GM12892 (cell line): Measurements from ENCODE around the gene SIK2.

Experiments used
- DNase-seq: peaks from one replicate; pipeline ENCODE4 v3.0.0; 2011; ENCODE audit not compliant: insufficient read length
- FAIRE-seq: peaks from 2 replicates; lab custom pipeline; 2011; peaks lifted over from hg19 to GRCh38; lab: Jason Lieb, UNC
- POLR2A ChIP-seq: IDR thresholded peaks from 2 replicates; pipeline ENCODE4 v1.6.1; 2011; ENCODE audit warnings: low read depth, low read length, control low read depth
- POLR2AphosphoS5 ChIP-seq: IDR thresholded peaks from 2 replicates; pipeline ENCODE4 v1.6.1; 2011; ENCODE audit warnings: low read depth, low read length, control low read depth
- TAF1 ChIP-seq: IDR thresholded peaks from 2 replicates; pipeline ENCODE4 v1.6.1; 2011; ENCODE audit warnings: low read depth, mild to moderate bottlenecking, control low read depth, low read length, borderline replicate concordance

The SIK2 gene

GRCh38 chr11:111604392-111605009, 2.3 kb downstream of the SIK2 start:
- DNase-seq (no peak), FAIRE-seq (peak; percentile 88)
- TF ChIP-seq POLR2AphosphoS5, result no peak
- TF ChIP-seq TAF1, result no peak
- no peak for TF ChIP-seq POLR2A

- no peak for FAIRE-seq
- DNase-seq, result no peak
- TF ChIP-seq TAF1, result no peak
- no peak for TF ChIP-seq POLR2AphosphoS5
- TF ChIP-seq POLR2A, result no peak
Observed at GRCh38 chr11:111605681-111606080, 3.4 kb downstream of the SIK2 start.

- TF ChIP-seq POLR2A, result no peak
- no peak for TF ChIP-seq POLR2AphosphoS5
- TF ChIP-seq TAF1, result no peak
- DNase-seq, result no peak
- no peak for FAIRE-seq
Observed at GRCh38 chr11:111606986-111607385, 4.7 kb downstream of the SIK2 start.

GRCh38 chr11:111607751-111608150, 5.5 kb downstream of the SIK2 start:
- TF ChIP-seq POLR2A, result no peak
- TF ChIP-seq POLR2AphosphoS5, result no peak
- no peak for TF ChIP-seq TAF1
- peak; percentile 14 for FAIRE-seq
- no peak for DNase-seq

- peak; percentile 67 for FAIRE-seq
- no peak for DNase-seq
- TF ChIP-seq POLR2A (no peak), POLR2AphosphoS5 (no peak), TAF1 (no peak)
Observed at GRCh38 chr11:111612224-111612623, 10.0 kb downstream of the SIK2 start.

GRCh38 chr11:111617286-111617685, 15.0 kb downstream of the SIK2 start:
- no peak for TF ChIP-seq TAF1
- no peak for TF ChIP-seq POLR2A
- TF ChIP-seq POLR2AphosphoS5, result no peak
- no peak for FAIRE-seq

GRCh38 chr11:111620518-111620917, 18.3 kb downstream of the SIK2 start:
- no peak for FAIRE-seq
- DNase-seq, result no peak
- no peak for TF ChIP-seq TAF1
- no peak for TF ChIP-seq POLR2A
- no peak for TF ChIP-seq POLR2AphosphoS5

More at GRCh38 chr11:111617286-111617685, 15.0 kb downstream of the SIK2 start:
- no peak for DNase-seq

- FAIRE-seq (peak; percentile 56), DNase-seq (no peak)
- TF ChIP-seq TAF1, result no peak
- TF ChIP-seq POLR2A, result no peak
- TF ChIP-seq POLR2AphosphoS5, result no peak
Observed at GRCh38 chr11:111623527-111624030, 21.3 kb downstream of the SIK2 start.

GRCh38 chr11:111624608-111625007, 22.4 kb downstream of the SIK2 start:
- no peak for TF ChIP-seq POLR2A
- no peak for TF ChIP-seq POLR2AphosphoS5
- no peak for TF ChIP-seq TAF1
- FAIRE-seq (no peak), DNase-seq (no peak)

GRCh38 chr11:111627591-111627990, 25.3 kb downstream of the SIK2 start:
- FAIRE-seq, result no peak
- TF ChIP-seq TAF1 (no peak), POLR2A (no peak), POLR2AphosphoS5 (no peak)

GRCh38 chr11:111629499-111629898, 27.2 kb downstream of the SIK2 start:
- TF ChIP-seq POLR2A, result no peak
- no peak for TF ChIP-seq TAF1
- no peak for TF ChIP-seq POLR2AphosphoS5
- FAIRE-seq, result no peak

More at GRCh38 chr11:111627591-111627990, 25.3 kb downstream of the SIK2 start:
- DNase-seq, result no peak

GRCh38 chr11:111631024-111631665, 28.9 kb downstream of the SIK2 start:
- TF ChIP-seq POLR2AphosphoS5 (no peak), POLR2A (no peak), TAF1 (no peak)
- FAIRE-seq, result peak; percentile 88
- DNase-seq, result no peak

More at GRCh38 chr11:111629499-111629898, 27.2 kb downstream of the SIK2 start:
- no peak for DNase-seq

GRCh38 chr11:111631666-111632039, 29.4 kb downstream of the SIK2 start:
- no peak for TF ChIP-seq POLR2A
- TF ChIP-seq TAF1, result no peak
- TF ChIP-seq POLR2AphosphoS5, result no peak
- DNase-seq (no peak), FAIRE-seq (no peak)

- FAIRE-seq (no peak), DNase-seq (no peak)
- TF ChIP-seq POLR2AphosphoS5, result no peak
- no peak for TF ChIP-seq TAF1
- TF ChIP-seq POLR2A, result no peak
Observed at GRCh38 chr11:111632516-111633220, 30.4 kb downstream of the SIK2 start.
